Liver (tissue), 9 donors: ENCODE measurements around the gene PCDHGC5. TPM values are rescaled to one million over a fixed set of nuclear protein-coding genes. Genes with fewer than 3 reads are reported as not detected.

Experiments
- DNase-seq: peaks from one replicate; pipeline ENCODE4 v3.0.0-alpha.2; 2017; ENCODE audit warnings: low spot score
- H3K27ac ChIP-seq, 2 donors: one replicate each; pipeline ENCODE4 v1.7.0; 2013; ENCODE audit warnings: inconsistent platforms in 2 of 2, low read length in 2 of 2, control low read depth in 1 of 2, low read depth in 1 of 2, mild to moderate bottlenecking in 1 of 2
- H3K27me3 ChIP-seq, 4 donors: one replicate each; pipeline versions ENCODE4 v1.6.1 to v1.7.0; 2013; ENCODE audit warnings: low read length in 3 of 4, inconsistent platforms in 1 of 4, mild to moderate bottlenecking in 1 of 4, moderate library complexity in 1 of 4; ENCODE audit not compliant: control insufficient read depth in 4 of 4, insufficient read depth in 4 of 4
- H3K36me3 ChIP-seq, 4 donors: one replicate each; pipeline versions ENCODE4 v1.6.1 to v1.7.0; 2013; ENCODE audit warnings: low read length in 3 of 4, mild to moderate bottlenecking in 3 of 4, low read depth in 1 of 4, moderate library complexity in 1 of 4; ENCODE audit not compliant: control insufficient read depth in 4 of 4, insufficient read depth in 3 of 4
- H3K4me1 ChIP-seq, 4 donors: one replicate each; pipeline versions ENCODE4 v1.6.1 to v1.7.0; 2013; ENCODE audit warnings: low read length in 3 of 4, mild to moderate bottlenecking in 3 of 4, moderate library complexity in 1 of 4; ENCODE audit not compliant: control insufficient read depth in 4 of 4, insufficient read depth in 4 of 4
- H3K4me3 ChIP-seq, 3 donors: one replicate each; pipeline versions ENCODE4 v1.6.1 to v1.7.0; 2013; ENCODE audit warnings: low read length in 3 of 3, control low read depth in 1 of 3, low read depth in 1 of 3, mild to moderate bottlenecking in 1 of 3
- H3K9ac ChIP-seq, 2 donors: one replicate each; pipeline ENCODE4 v1.7.0; 2013; ENCODE audit warnings: low read length in 2 of 2, mild to moderate bottlenecking in 2 of 2, moderate library complexity in 2 of 2, control low read depth in 1 of 2, low read depth in 1 of 2
- H3K9me3 ChIP-seq, 4 donors: one replicate each; pipeline versions ENCODE4 v1.6.1 to v1.7.0; 2013; ENCODE audit warnings: low read length in 3 of 4; ENCODE audit not compliant: control insufficient read depth in 4 of 4
- ATF3 ChIP-seq: IDR thresholded peaks from 2 replicates; pipeline ENCODE4 v1.6.1; 2016; ENCODE audit warnings: antibody characterized with exemption
- CTCF ChIP-seq: fragments of 150-350 bp; IDR thresholded peaks from 2 replicates; pipeline ENCODE4 v1.5.1; 2017; ENCODE audit warnings: improper control_type of control experiment, low read depth, low read length; ENCODE audit not compliant: missing input control
- EGR1 ChIP-seq, 2 donors: IDR thresholded peaks; 2 replicates each; pipeline ENCODE4 v1.6.1; 2016 to 2018; ENCODE audit warnings: antibody characterized with exemption in 2 of 2, low read depth in 2 of 2
- FOXA1 ChIP-seq: IDR thresholded peaks from 2 replicates; pipeline ENCODE4 v1.6.1; 2016; ENCODE audit warnings: antibody characterized with exemption
- FOXA2 ChIP-seq: IDR thresholded peaks from 2 replicates; pipeline ENCODE4 v1.6.1; 2016; ENCODE audit warnings: antibody characterized with exemption
- GABPA ChIP-seq, 2 donors: IDR thresholded peaks in 1 of 2; conservative IDR thresholded peaks in 1 of 2; 2 replicates each; pipeline ENCODE4 v1.6.1; 2016; ENCODE audit warnings: antibody characterized with exemption in 2 of 2, mild to moderate bottlenecking in 1 of 2, moderate library complexity in 1 of 2
- HNF4G ChIP-seq: IDR thresholded peaks from 2 replicates; pipeline ENCODE4 v1.6.1; 2016; ENCODE audit warnings: antibody characterized with exemption
- JUND ChIP-seq, 2 donors: IDR thresholded peaks; 2 replicates each; pipeline ENCODE4 v1.6.1; 2016; ENCODE audit warnings: antibody characterized with exemption in 2 of 2
- MAX ChIP-seq: IDR thresholded peaks from 2 replicates; pipeline ENCODE4 v1.6.1; 2016; ENCODE audit warnings: antibody characterized with exemption
- NR2F2 ChIP-seq: IDR thresholded peaks from 2 replicates; pipeline ENCODE4 v1.6.1; 2016; ENCODE audit warnings: antibody characterized with exemption
- RAD21 ChIP-seq, 2 donors: IDR thresholded peaks; 2 replicates each; pipeline ENCODE4 v1.6.1; 2016; ENCODE audit warnings: antibody characterized with exemption in 2 of 2, mild to moderate bottlenecking in 2 of 2
- REST ChIP-seq: IDR thresholded peaks from 2 replicates; pipeline ENCODE4 v1.6.1; 2016; ENCODE audit warnings: antibody characterized with exemption, mild to moderate bottlenecking
- RXRA ChIP-seq, 2 donors: IDR thresholded peaks; 2 replicates each; pipeline ENCODE4 v1.6.1; 2017 to 2018; ENCODE audit warnings: antibody characterized with exemption in 2 of 2, mild to moderate bottlenecking in 1 of 2
- TAF1 ChIP-seq: conservative IDR thresholded peaks from 2 replicates; pipeline ENCODE4 v1.6.1; 2016; ENCODE audit warnings: antibody characterized with exemption, mild to moderate bottlenecking
- ZBTB33 ChIP-seq: IDR thresholded peaks from 2 replicates; pipeline ENCODE4 v1.6.1; 2016; ENCODE audit warnings: antibody characterized with exemption
- WGBS: extraction: QIAGEN DNeasy Blood & Tissue Kit; methylation state at CpG from one replicate; pipeline ENCODE4 v1.1.7; 2013; 5-methylcytosine and 5-hydroxymethylcytosine counted together
- polyA plus RNA-seq, 2 donors: library from polyadenylated mRNA; stranded (reverse) in 1 of 2; unstranded in 1 of 2; fragments of 200-250 nt in 1 of 2; fragments of >200 nt in 1 of 2; fragmentation: Nextera tagmentation in 1 of 2; extraction: Ambion mirVana in 1 of 2; gene quantifications; one replicate each; pipeline versions ENCODE4 v1.2.1 to v1.2.3, GENCODE V29; 2013 to 2015
- total RNA-seq, 2 donors: library from RNA; depleted of rRNA; stranded (reverse); fragments of >200 nt; gene quantifications; one replicate each; pipeline ENCODE4 v1.2.3, GENCODE V29; 2014
- donor health status: healthy.
- donor health status: healthy.
- donor health status: healthy.
- donor health status: healthy.
- donor health status: healthy.

PCDHGC5 gene
- total and polyA plus RNA-seq, 4 donors, result 0.02 to 1.1 (median 0.19) TPM; not detected in 1

GRCh38 chr5:141440341-141440740, 48.5 kb upstream of the PCDHGC5 start:
- no peak for TF ChIP-seq FOXA2
- TF ChIP-seq REST, result no peak
- TF ChIP-seq FOXA1, result no peak
- no peak for TF ChIP-seq NR2F2
- no peak for TF ChIP-seq HNF4G
- TF ChIP-seq CTCF, result no peak
- no peak for TF ChIP-seq ATF3
- TF ChIP-seq TAF1, result no peak
- no peak for TF ChIP-seq RXRA (IDR thresholded peaks at IDR 0.05)
- no peak for TF ChIP-seq JUND (IDR thresholded peaks at IDR 0.05)
- no peak for TF ChIP-seq GABPA (IDR thresholded peaks at IDR 0.05 in 1 of 2, conservative IDR thresholded peaks at IDR 0.05 in 1 of 2)
- no peak for TF ChIP-seq MAX
- no peak for TF ChIP-seq RAD21 (IDR thresholded peaks at IDR 0.05)
- TF ChIP-seq ZBTB33, result no peak
- TF ChIP-seq EGR1 (IDR thresholded peaks at IDR 0.05; ENCODE audit: low read depth in 2 of 2), result no peak
- DNase-seq, result no peak
- Histone ChIP-seq H3K4me1 (no peaks in the 10 kb centered on the region), H3K36me3 (peaks cover 0 to under 1% (median 0%) of the 10 kb centered on the region in 4 donors), H3K27me3 (no peaks in the 10 kb centered on the region), H3K27ac (no peak overlapping the region), H3K9me3 (peaks cover 8 to 33% (median 13%) of the 10 kb centered on the region in 4 donors), H3K9ac (no peak overlapping the region), H3K4me3 (peak overlapping the region in 1 of 3 donors; percentile 31)
- 91% methylated on average over 9 of the region's 9 CpGs for WGBS

GRCh38 chr5:141441571-141442170, 47.2 kb upstream of the PCDHGC5 start:
- H3K36me3 ChIP-seq, result peaks cover 0 to 2% (median 0%) of the 10 kb centered on the region in 4 donors
- DNase-seq, result no peak
- H3K4me3 ChIP-seq, result peak overlapping the region in 2 of 3 donors; percentile 10 to 38
- H3K9ac ChIP-seq, result no peak overlapping the region
- 47% methylated on average over 50 of the region's 50 CpGs for WGBS
- H3K27ac ChIP-seq, result no peak overlapping the region
- no peaks in the 10 kb centered on the region for H3K27me3 ChIP-seq
- peaks cover 8 to 24% (median 11%) of the 10 kb centered on the region in 4 donors for H3K9me3 ChIP-seq
- no peaks in the 10 kb centered on the region for H3K4me1 ChIP-seq
- no peak for TF ChIP-seq FOXA2
- no peak for TF ChIP-seq ATF3
- no peak for TF ChIP-seq TAF1
- no peak for TF ChIP-seq RAD21 (IDR thresholded peaks at IDR 0.05)
- no peak for TF ChIP-seq NR2F2
- TF ChIP-seq RXRA (IDR thresholded peaks at IDR 0.05), result no peak
- TF ChIP-seq HNF4G, result no peak
- no peak for TF ChIP-seq FOXA1
